Activated B cell treated with CpG ODN at 0.5 μM for 24 hours (primary cell): Measurements from ENCODE around the gene LPP. TPM values are rescaled to one million over a fixed set of nuclear protein-coding genes. Genes with fewer than 3 reads are reported as not detected.

Experiments used
- ATAC-seq: fragments of 200-7000 bp; cut with Tn5 transposase; one replicate; pipeline ENCODE4 v1.10.0; 2021; ENCODE audit warnings: low read depth, mild to moderate bottlenecking, moderate library complexity
- CTCF ChIA-PET: fragments of 350-600 bp; sonication (Branson Sonifier 250); formaldehyde crosslinking; loops from one replicate; lab custom pipeline; 2021; ENCODE audit warnings: antibody characterized with exemption; lab: Charles Lee
- POLR2A ChIA-PET: fragments of 350-600 bp; sonication (Branson Sonifier 250); formaldehyde crosslinking; loops from one replicate; lab custom pipeline; 2021; ENCODE audit warnings: antibody characterized with exemption; lab: Charles Lee
- DNase-seq: peaks from one replicate; pipeline ENCODE4 v3.0.0; 2022
- H3K27ac Mint-ChIP-seq: one replicate; pipeline ENCODE4 v1.8.0; 2020; ENCODE audit warnings: mixed read lengths
- H3K27me3 Mint-ChIP-seq: one replicate; pipeline ENCODE4 v1.8.0; 2021; ENCODE audit warnings: mixed read lengths
- H3K36me3 Mint-ChIP-seq: one replicate; pipeline ENCODE4 v1.8.0; 2021; ENCODE audit warnings: low read depth, mixed read lengths
- H3K4me1 Mint-ChIP-seq: one replicate; pipeline ENCODE4 v1.8.0; 2021; ENCODE audit warnings: mixed read lengths
- H3K4me3 Mint-ChIP-seq: one replicate; pipeline ENCODE4 v1.8.0; 2020; ENCODE audit warnings: mild to moderate bottlenecking, mixed read lengths
- H3K9me3 Mint-ChIP-seq: one replicate; pipeline ENCODE4 v1.8.0; 2020; ENCODE audit warnings: mixed read lengths
- intact Hi-C: fragments of 100-400 bp; cut with micrococcal nuclease; formaldehyde crosslinking; loops from one replicate; pipeline ENCODE4 v1.15.1; 2024
- total RNA-seq: library from RNA; stranded (reverse); gene quantifications from 2 replicates; pipeline ENCODE4 v1.2.3, GENCODE V29; 2022
- TF ChIP-seq, protein P1 (sequence below): fragments of 200-600 bp; IDR thresholded peaks from one replicate; pipeline ENCODE4 v1.8.0; 2022; ENCODE audit warnings: antibody characterized with exemption, mild to moderate bottlenecking

LPP gene
- total RNA-seq, 1 donor from 2014 or later, result 60.1 TPM

DNA sequence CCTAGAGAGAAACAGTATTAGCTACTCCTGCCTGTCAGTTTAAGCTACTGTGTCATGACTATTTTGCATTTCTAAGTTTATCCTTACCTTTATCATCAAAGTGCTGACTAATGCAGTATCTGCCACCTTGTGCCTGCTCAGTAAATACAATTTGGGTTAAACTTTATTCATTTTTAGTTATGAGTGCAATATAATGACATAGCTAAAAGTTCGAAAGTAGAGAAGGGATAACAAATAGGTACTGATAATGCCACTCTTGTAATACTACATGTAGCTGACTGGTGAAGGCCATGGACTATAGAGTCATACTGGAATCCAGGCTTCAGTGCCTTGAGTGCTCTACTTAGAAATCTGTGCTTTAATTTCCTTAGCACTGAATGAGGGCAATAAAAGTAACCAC lies 537.0 kb downstream of the LPP start:
- Mint-ChIP-seq H3K27me3 (no peaks in the 10 kb centered on the region), H3K27ac (no peak overlapping the region), H3K4me3 (no peak overlapping the region), H3K4me1 (peaks cover 49% of the 10 kb centered on the region), H3K9me3 (no peaks in the 10 kb centered on the region), H3K36me3 (no peaks in the 10 kb centered on the region)
- intact Hi-C loops, result loop anchor here (10.0 kb wide), 1 partner anchor 716 kb away; no protein-coding TSS in a partner anchor
- ChIA-PET POLR2A (no interaction called here), CTCF (no interaction called here)
- ATAC-seq, result no peak
- DNase-seq, result no peak
- TF ChIP-seq, protein P1, sequence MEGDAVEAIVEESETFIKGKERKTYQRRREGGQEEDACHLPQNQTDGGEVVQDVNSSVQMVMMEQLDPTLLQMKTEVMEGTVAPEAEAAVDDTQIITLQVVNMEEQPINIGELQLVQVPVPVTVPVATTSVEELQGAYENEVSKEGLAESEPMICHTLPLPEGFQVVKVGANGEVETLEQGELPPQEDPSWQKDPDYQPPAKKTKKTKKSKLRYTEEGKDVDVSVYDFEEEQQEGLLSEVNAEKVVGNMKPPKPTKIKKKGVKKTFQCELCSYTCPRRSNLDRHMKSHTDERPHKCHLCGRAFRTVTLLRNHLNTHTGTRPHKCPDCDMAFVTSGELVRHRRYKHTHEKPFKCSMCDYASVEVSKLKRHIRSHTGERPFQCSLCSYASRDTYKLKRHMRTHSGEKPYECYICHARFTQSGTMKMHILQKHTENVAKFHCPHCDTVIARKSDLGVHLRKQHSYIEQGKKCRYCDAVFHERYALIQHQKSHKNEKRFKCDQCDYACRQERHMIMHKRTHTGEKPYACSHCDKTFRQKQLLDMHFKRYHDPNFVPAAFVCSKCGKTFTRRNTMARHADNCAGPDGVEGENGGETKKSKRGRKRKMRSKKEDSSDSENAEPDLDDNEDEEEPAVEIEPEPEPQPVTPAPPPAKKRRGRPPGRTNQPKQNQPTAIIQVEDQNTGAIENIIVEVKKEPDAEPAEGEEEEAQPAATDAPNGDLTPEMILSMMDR, result no peak

DNA sequence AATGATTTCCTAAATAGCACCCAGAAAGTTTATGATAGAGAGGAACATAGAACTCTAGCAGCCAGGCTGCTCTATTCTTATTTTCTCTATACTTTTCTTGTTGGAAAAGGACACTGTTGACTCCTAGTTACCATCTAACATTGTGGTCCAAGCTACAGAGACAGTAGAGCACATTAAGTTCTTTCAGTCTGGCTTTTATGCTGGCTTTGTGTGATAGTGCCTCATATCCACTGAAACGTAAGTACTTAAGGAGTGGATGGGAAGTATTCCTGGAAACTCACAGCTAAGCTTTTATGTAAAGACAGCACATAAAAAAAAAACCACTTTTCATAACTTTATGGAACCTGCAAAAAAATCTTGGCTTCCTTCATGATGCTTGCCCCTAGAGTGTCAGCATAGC lies 537.7 kb downstream of the LPP start:
- no peak overlapping the region for H3K27ac Mint-ChIP-seq
- TF ChIP-seq, protein P1, result no peak
- H3K4me3 Mint-ChIP-seq, result no peak overlapping the region
- ATAC-seq, result no peak
- intact Hi-C loops, result loop anchor here (10.0 kb wide), 1 partner anchor 717 kb away; no protein-coding TSS in a partner anchor
- H3K4me1 Mint-ChIP-seq, result peaks cover 47% of the 10 kb centered on the region
- no peaks in the 10 kb centered on the region for H3K27me3 Mint-ChIP-seq
- POLR2A ChIA-PET, result no interaction called here
- H3K36me3 Mint-ChIP-seq, result no peaks in the 10 kb centered on the region
- CTCF ChIA-PET, result no interaction called here
- H3K9me3 Mint-ChIP-seq, result no peaks in the 10 kb centered on the region
- DNase-seq, result no peak

DNA sequence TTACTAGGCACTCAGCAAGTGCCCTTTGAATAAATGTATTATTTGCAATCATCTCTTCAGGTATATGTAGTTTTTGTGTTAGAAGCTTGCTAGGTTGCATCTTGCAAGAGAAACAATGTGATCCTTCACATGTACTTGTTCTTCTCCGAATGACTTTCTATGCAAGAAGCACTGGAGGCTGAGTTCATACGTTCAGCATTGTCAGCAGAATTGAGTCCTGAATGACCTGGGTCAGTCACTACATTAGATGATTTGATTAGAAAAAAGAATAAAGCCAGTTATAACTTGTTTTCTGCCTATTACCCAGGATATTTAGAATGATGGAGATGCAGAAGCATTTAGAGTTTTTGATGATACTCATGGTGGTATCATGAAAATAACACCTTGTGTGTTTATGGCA lies 538.7 kb downstream of the LPP start:
- no peak overlapping the region for H3K4me3 Mint-ChIP-seq
- TF ChIP-seq, protein P1, result no peak
- no peak overlapping the region for H3K27ac Mint-ChIP-seq
- DNase-seq (no peak), ATAC-seq (no peak)
- H3K27me3 Mint-ChIP-seq, result no peaks in the 10 kb centered on the region
- H3K36me3 Mint-ChIP-seq, result no peaks in the 10 kb centered on the region
- CTCF ChIA-PET, result interaction anchor here (1.0 kb wide), 1 partner anchor 952 kb away, joined by 5 read pairs; no protein-coding TSS in a partner anchor
- POLR2A ChIA-PET, result interaction anchor here (1.5 to 1.6 kb wide), 2 partner anchors 61 to 63 kb away, joined by 4 to 8 read pairs; no protein-coding TSS in a partner anchor
- H3K4me1 Mint-ChIP-seq, result peaks cover 44% of the 10 kb centered on the region
- no peaks in the 10 kb centered on the region for H3K9me3 Mint-ChIP-seq
- intact Hi-C loops, result loop anchor here (10.0 kb wide), 1 partner anchor 718 kb away; no protein-coding TSS in a partner anchor

DNA sequence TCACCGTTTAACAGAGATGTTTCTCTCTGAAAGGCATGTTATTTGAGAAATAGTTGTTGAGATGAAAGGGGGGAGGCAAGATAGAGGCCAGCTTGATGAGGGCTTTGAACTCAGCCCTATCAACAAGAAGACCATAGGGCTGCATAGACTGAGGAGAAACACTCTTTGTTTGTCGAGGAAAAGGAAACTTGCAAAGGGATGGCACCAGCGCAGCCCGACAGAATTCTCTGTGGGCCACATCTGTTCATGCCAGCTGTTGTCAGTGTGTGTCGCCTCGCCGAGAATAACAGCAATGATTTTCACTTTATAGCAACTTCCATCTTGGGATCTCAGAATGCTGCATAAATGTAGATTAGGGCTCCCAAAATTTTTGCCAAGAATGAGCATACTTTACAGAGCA lies 539.5 kb downstream of the LPP start:
- CTCF ChIA-PET, result interaction anchor here (0.6 to 1.0 kb wide), 2 partner anchors 953 kb away, joined by 3 to 5 read pairs; no protein-coding TSS in a partner anchor
- DNase-seq (no peak), ATAC-seq (no peak)
- TF ChIP-seq, protein P1, result no peak
- Mint-ChIP-seq H3K4me3 (peak overlapping the region; percentile 47), H3K27ac (peak overlapping the region; percentile 30), H3K4me1 (peaks cover 41% of the 10 kb centered on the region), H3K36me3 (no peaks in the 10 kb centered on the region), H3K27me3 (no peaks in the 10 kb centered on the region), H3K9me3 (no peaks in the 10 kb centered on the region)
- POLR2A ChIA-PET, result interaction anchor here (0.6 to 1.6 kb wide), 4 partner anchors 60 to 949 kb away, joined by 3 to 8 read pairs (median 4); no protein-coding TSS in a partner anchor
- intact Hi-C loops, result loop anchor here (10.0 kb wide), 1 partner anchor 719 kb away; no protein-coding TSS in a partner anchor

DNA sequence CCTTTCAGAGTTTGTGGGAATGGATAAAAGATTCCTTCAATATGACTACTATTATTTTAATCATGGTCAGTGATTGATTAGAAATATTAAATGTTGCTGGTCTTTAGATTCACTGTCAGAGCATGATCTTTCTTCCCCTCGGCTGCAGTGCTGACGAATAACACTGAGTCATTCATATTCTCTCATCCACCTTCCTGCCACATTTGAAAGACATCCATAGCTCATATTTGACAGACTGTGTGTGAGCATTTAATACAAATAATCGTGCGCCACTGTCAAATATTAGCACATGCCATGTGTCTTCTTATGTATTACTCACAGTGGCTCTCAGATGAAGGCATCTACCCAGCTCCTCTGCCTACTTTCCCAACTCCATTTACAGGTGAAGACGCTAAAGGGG lies 541.3 kb downstream of the LPP start:
- no peaks in the 10 kb centered on the region for H3K9me3 Mint-ChIP-seq
- CTCF ChIA-PET, result no interaction called here

More for the DNA sequence above, 541.3 kb downstream of the LPP start:
- Mint-ChIP-seq H3K36me3 (no peaks in the 10 kb centered on the region), H3K27ac (no peak overlapping the region), H3K27me3 (no peaks in the 10 kb centered on the region), H3K4me1 (peaks cover 58% of the 10 kb centered on the region), H3K4me3 (no peak overlapping the region)
- POLR2A ChIA-PET, result interaction anchor here (1.1 to 5.2 kb wide), 3 partner anchors 9 to 111 kb away, joined by 3 to 38 read pairs (median 4); no protein-coding TSS in a partner anchor
- TF ChIP-seq, protein P1, result no peak
- intact Hi-C loops, result loop anchor here (5.0 to 10.0 kb wide), 4 partner anchors 257 to 720 kb away; no protein-coding TSS in a partner anchor
- ATAC-seq (no peak), DNase-seq (no peak)
